ENCODE results near the gene HIGD2A. TPM values are rescaled to one million over a fixed set of nuclear protein-coding genes. Genes with fewer than 3 reads are reported as not detected.

The HIGD2A gene
- total and polyA plus RNA-seq, 4 donors, result 18.4 to 127 (median 67.8) TPM

DNA sequence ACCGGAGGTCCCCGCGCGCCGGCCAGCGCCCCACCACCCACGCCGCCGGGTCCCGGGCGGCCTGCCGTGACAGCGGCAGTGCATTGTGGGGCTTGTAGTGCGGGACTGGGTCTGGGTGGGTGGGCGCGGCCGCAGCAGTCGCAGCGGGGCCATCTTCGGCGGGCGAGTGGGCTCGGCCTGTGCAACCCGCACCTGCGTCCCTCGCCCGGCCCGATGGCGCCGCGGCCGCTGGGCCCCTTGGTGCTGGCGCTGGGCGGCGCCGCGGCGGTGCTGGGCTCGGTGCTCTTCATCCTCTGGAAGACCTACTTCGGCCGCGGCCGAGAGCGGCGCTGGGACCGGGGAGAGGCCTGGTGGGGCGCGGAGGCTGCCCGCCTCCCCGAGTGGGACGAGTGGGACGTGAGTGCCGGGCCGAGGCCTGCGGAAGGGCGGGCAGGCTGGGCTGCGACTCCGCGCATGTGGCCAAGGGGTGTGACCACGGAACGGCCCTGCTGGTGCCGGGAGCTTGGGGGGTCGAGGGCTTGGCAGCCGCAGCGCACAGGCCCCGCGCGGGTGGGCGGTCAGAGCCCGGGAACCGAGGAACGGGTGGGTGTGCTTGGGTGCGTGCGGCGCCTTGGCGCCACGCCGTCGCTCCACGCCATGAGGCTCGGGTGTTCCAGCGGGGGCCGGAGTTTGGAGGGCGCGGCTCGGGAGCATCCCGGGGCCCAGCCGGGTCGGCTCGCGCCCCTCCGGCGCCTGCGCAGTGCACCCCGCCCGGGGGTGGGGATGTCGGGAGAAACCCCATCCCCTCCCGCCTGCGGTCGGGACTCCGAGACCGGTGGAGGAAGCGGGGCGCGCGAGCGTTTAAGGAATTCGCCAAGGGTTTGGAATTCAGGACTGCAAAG, 23.0 kb upstream of the HIGD2A start, which contains the start of gene ARL10:
ARL10 (plus strand) TSS at position 137 of the 881 bp plus-strand sequence; CDS start at position 214, 77 bp downstream.
- H3K27ac ChIP-seq (ENCODE audit: low read depth in 1 of 2, low read length in 2 of 2), result no peak within 1 kb of the TSS
- H3K4me3 ChIP-seq (ENCODE audit: low read depth in 1 of 3, low read length in 3 of 3), result peak within 1 kb of the TSS; percentile 72 to 80 (median 80)
- 5% methylated on average over 108 of the region's 108 CpGs for WGBS
- H3K4me1 ChIP-seq (ENCODE audit: control insufficient read depth in 4 of 4, insufficient read depth in 4 of 4, low read length in 3 of 4), result peaks cover 5 to 22% (median 11%) of the 10 kb centered on the region in 4 donors
- H3K36me3 ChIP-seq (ENCODE audit: control insufficient read depth in 4 of 4, insufficient read depth in 3 of 4, low read depth in 1 of 4, low read length in 3 of 4), result no peaks in the 10 kb centered on the region
- no peaks in the 10 kb centered on the region for H3K27me3 ChIP-seq (ENCODE audit: control insufficient read depth in 4 of 4, insufficient read depth in 4 of 4, low read length in 3 of 4)
- no peaks in the 10 kb centered on the region for H3K9me3 ChIP-seq (ENCODE audit: control insufficient read depth in 4 of 4, low read length in 3 of 4)
- peak; percentile 42 for DNase-seq (ENCODE audit: low spot score)
- H3K9ac ChIP-seq (ENCODE audit: low read depth in 1 of 2, low read length in 2 of 2), result peak within 1 kb of the TSS; percentile 30 to 45
- TF ChIP-seq, protein P1, sequence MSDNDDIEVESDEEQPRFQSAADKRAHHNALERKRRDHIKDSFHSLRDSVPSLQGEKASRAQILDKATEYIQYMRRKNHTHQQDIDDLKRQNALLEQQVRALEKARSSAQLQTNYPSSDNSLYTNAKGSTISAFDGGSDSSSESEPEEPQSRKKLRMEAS (IDR thresholded peaks at IDR 0.05), result no peak
- TF ChIP-seq GABPA (IDR thresholded peaks at IDR 0.05 in 1 of 2, conservative IDR thresholded peaks at IDR 0.05 in 1 of 2) (no peak), FOXA2 (IDR thresholded peaks at IDR 0.05) (no peak), TAF1 (conservative IDR thresholded peaks at IDR 0.05) (no peak), RXRA (IDR thresholded peaks at IDR 0.05) (no peak), RAD21 (IDR thresholded peaks at IDR 0.05) (no peak), NR2F2 (IDR thresholded peaks at IDR 0.05) (no peak), EGR1 (IDR thresholded peaks at IDR 0.05; ENCODE audit: low read depth in 2 of 2) (no peak), HNF4G (IDR thresholded peaks at IDR 0.05) (no peak), FOXA1 (IDR thresholded peaks at IDR 0.05) (no peak), YY1 (IDR thresholded peaks at IDR 0.05) (no peak), JUND (IDR thresholded peaks at IDR 0.05) (no peak), HNF4A (conservative IDR thresholded peaks at IDR 0.05) (no peak)
- TF ChIP-seq, protein P2, sequence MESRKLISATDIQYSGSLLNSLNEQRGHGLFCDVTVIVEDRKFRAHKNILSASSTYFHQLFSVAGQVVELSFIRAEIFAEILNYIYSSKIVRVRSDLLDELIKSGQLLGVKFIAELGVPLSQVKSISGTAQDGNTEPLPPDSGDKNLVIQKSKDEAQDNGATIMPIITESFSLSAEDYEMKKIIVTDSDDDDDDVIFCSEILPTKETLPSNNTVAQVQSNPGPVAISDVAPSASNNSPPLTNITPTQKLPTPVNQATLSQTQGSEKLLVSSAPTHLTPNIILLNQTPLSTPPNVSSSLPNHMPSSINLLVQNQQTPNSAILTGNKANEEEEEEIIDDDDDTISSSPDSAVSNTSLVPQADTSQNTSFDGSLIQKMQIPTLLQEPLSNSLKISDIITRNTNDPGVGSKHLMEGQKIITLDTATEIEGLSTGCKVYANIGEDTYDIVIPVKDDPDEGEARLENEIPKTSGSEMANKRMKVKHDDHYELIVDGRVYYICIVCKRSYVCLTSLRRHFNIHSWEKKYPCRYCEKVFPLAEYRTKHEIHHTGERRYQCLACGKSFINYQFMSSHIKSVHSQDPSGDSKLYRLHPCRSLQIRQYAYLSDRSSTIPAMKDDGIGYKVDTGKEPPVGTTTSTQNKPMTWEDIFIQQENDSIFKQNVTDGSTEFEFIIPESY (IDR thresholded peaks at IDR 0.05), result no peak
- TF ChIP-seq, protein P3, sequence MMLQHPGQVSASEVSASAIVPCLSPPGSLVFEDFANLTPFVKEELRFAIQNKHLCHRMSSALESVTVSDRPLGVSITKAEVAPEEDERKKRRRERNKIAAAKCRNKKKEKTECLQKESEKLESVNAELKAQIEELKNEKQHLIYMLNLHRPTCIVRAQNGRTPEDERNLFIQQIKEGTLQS (IDR thresholded peaks at IDR 0.05), result no peak
- TF ChIP-seq, protein P4, sequence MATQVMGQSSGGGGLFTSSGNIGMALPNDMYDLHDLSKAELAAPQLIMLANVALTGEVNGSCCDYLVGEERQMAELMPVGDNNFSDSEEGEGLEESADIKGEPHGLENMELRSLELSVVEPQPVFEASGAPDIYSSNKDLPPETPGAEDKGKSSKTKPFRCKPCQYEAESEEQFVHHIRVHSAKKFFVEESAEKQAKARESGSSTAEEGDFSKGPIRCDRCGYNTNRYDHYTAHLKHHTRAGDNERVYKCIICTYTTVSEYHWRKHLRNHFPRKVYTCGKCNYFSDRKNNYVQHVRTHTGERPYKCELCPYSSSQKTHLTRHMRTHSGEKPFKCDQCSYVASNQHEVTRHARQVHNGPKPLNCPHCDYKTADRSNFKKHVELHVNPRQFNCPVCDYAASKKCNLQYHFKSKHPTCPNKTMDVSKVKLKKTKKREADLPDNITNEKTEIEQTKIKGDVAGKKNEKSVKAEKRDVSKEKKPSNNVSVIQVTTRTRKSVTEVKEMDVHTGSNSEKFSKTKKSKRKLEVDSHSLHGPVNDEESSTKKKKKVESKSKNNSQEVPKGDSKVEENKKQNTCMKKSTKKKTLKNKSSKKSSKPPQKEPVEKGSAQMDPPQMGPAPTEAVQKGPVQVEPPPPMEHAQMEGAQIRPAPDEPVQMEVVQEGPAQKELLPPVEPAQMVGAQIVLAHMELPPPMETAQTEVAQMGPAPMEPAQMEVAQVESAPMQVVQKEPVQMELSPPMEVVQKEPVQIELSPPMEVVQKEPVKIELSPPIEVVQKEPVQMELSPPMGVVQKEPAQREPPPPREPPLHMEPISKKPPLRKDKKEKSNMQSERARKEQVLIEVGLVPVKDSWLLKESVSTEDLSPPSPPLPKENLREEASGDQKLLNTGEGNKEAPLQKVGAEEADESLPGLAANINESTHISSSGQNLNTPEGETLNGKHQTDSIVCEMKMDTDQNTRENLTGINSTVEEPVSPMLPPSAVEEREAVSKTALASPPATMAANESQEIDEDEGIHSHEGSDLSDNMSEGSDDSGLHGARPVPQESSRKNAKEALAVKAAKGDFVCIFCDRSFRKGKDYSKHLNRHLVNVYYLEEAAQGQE (IDR thresholded peaks at IDR 0.05), result no peak
- TF ChIP-seq, protein P5, sequence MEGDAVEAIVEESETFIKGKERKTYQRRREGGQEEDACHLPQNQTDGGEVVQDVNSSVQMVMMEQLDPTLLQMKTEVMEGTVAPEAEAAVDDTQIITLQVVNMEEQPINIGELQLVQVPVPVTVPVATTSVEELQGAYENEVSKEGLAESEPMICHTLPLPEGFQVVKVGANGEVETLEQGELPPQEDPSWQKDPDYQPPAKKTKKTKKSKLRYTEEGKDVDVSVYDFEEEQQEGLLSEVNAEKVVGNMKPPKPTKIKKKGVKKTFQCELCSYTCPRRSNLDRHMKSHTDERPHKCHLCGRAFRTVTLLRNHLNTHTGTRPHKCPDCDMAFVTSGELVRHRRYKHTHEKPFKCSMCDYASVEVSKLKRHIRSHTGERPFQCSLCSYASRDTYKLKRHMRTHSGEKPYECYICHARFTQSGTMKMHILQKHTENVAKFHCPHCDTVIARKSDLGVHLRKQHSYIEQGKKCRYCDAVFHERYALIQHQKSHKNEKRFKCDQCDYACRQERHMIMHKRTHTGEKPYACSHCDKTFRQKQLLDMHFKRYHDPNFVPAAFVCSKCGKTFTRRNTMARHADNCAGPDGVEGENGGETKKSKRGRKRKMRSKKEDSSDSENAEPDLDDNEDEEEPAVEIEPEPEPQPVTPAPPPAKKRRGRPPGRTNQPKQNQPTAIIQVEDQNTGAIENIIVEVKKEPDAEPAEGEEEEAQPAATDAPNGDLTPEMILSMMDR (IDR thresholded peaks at IDR 0.05; ENCODE audit: low read depth, low read length, missing input control), result no peak

All from liver (tissue), 9 donors.